Measurements from ENCODE around the gene SLC24A4. TPM values are rescaled to one million over a fixed set of nuclear protein-coding genes. Genes with fewer than 3 reads are reported as not detected.

The SLC24A4 gene
- total RNA-seq, 1 donor from 2014 or later = not detected

DNA sequence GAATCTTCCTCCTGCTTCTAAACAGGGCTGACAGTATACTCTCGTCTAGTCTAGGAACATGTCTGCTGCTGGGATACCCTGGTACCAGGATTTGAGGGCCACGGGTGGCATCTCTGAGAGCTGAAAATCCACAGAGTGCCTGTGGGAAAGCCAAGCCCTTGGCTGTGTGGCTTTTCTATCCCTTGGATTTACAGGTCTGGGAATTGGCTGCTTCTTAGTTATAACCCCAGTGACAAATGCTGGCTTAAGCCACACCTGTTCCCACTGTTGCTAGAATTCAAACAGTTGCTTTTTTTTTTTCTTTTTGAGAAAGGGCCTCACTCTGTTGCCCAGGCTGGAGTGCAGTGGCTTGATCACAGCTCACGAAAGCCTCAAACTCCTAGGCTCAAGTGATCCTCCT lies 176.3 kb downstream of the SLC24A4 start:
- H3K4me3 ChIP-seq (ENCODE audit: low read depth, low read length) = no peak overlapping the region

DNA sequence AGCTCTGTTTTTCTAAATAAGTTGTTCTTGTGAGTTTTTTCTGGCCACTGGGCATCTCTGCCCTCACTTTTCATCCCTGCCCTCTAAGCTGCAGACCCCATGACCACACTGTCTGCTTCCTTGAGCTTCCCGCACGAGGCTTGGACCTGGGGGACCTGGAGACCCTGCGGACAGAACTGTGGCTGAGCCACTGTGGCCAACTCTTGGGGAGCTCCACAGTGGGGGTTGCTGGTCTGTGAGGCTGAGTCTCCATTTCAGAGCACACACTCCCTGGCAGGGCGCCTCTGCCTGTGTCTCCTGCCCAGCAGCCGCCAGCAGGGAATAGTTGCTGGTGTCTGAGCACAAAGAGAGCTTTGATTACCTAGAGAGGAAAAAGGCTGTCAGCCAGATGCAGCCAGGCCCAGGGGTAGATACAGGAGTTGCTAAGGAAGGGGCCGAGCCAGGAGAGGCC lies 177.6 kb downstream of the SLC24A4 start:
- Histone ChIP-seq H3K36me3 (ENCODE audit: control insufficient read depth, insufficient read depth, low read length) (no peaks in the 10 kb centered on the region), H3K4me3 (ENCODE audit: low read depth, low read length) (no peak overlapping the region), H3K27me3 (ENCODE audit: control insufficient read depth, insufficient read depth, low read length) (no peaks in the 10 kb centered on the region)
- TF ChIP-seq, protein P1, sequence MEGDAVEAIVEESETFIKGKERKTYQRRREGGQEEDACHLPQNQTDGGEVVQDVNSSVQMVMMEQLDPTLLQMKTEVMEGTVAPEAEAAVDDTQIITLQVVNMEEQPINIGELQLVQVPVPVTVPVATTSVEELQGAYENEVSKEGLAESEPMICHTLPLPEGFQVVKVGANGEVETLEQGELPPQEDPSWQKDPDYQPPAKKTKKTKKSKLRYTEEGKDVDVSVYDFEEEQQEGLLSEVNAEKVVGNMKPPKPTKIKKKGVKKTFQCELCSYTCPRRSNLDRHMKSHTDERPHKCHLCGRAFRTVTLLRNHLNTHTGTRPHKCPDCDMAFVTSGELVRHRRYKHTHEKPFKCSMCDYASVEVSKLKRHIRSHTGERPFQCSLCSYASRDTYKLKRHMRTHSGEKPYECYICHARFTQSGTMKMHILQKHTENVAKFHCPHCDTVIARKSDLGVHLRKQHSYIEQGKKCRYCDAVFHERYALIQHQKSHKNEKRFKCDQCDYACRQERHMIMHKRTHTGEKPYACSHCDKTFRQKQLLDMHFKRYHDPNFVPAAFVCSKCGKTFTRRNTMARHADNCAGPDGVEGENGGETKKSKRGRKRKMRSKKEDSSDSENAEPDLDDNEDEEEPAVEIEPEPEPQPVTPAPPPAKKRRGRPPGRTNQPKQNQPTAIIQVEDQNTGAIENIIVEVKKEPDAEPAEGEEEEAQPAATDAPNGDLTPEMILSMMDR (IDR thresholded peaks at IDR 0.05; ENCODE audit: insufficient read depth, low read length, poor library complexity, severe bottlenecking) = no peak
- no peak for DNase-seq (ENCODE audit: low read depth)

More for the DNA sequence above, 176.3 kb downstream of the SLC24A4 start:
- DNase-seq (ENCODE audit: low read depth) = no peak
- Histone ChIP-seq H3K27me3 (ENCODE audit: control insufficient read depth, insufficient read depth, low read length) (no peaks in the 10 kb centered on the region), H3K36me3 (ENCODE audit: control insufficient read depth, insufficient read depth, low read length) (no peaks in the 10 kb centered on the region)
- TF ChIP-seq, protein P1 (IDR thresholded peaks at IDR 0.05; ENCODE audit: insufficient read depth, low read length, poor library complexity, severe bottlenecking) = no peak

DNA sequence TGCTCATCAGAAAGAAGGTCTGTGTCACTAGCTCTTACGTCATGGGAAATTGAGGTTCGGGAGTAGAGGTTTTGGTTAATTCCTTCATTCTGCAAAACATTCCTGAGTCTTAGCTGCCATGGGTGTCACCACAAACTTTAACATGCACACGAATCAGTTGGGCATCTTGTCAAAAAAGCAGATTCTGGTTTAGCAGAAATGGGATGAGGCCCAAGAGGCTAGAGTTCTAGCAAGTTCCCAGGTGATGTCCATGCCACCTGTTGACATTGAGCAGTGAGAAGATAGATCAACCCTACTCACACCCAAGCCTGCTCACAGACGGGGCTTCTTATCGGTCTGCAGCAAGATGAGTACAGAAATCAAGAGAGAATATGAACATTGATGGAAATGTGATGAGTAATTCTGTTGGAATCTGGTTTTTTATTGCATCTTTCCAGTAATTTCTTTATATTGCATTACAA lies 179.0 kb downstream of the SLC24A4 start:
- no peaks in the 10 kb centered on the region for H3K27me3 ChIP-seq (ENCODE audit: control insufficient read depth, insufficient read depth, low read length)
- DNase-seq (ENCODE audit: low read depth) = no peak
- H3K4me3 ChIP-seq (ENCODE audit: low read depth, low read length) = no peak overlapping the region

DNA sequence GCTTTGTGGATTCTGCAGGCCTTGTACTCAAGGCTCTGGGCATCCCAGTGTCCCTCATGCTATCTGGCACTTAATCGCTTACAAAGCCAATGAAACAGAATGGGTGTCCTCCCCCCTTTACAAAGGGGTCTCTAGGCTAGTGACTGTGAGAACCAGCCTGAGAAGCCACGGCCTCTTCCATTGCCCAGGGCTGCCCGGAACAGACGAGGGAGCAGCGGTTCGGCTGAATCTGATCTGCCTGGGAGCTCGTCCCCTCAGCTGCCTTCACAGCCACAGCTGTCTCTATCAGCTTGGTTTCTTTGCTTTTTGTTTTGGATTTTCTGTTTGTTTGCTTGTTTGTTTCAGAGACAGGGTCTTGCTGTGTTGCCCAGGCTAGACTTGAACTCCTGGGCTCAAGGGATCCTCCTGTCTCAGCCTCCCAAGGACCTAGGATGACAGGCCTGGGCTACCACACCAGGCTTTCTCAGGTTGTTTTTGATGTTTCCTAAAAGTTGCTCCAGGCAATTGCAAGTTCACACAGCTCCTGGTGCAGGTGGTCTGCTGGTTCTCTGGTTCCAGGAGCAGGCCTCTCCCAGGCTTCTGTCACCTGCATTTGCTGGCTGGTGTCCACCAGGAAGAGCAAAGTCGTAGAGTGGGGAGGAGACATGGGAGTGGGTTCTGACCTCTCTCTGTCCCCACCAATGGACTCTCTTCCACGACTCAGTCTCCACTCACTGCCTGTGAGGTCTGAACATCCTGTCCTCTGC lies 179.7 kb downstream of the SLC24A4 start:
- no peak overlapping the region for H3K4me3 ChIP-seq (ENCODE audit: low read depth, low read length)
- TF ChIP-seq, protein P1 (IDR thresholded peaks at IDR 0.05; ENCODE audit: insufficient read depth, low read length, poor library complexity, severe bottlenecking) = no peak
- H3K27me3 ChIP-seq (ENCODE audit: control insufficient read depth, insufficient read depth, low read length) = no peaks in the 10 kb centered on the region
- no peaks in the 10 kb centered on the region for H3K36me3 ChIP-seq (ENCODE audit: control insufficient read depth, insufficient read depth, low read length)
- no peak for DNase-seq (ENCODE audit: low read depth)

More for the DNA sequence above, 179.0 kb downstream of the SLC24A4 start:
- no peaks in the 10 kb centered on the region for H3K36me3 ChIP-seq (ENCODE audit: control insufficient read depth, insufficient read depth, low read length)
- TF ChIP-seq, protein P1 (IDR thresholded peaks at IDR 0.05; ENCODE audit: insufficient read depth, low read length, poor library complexity, severe bottlenecking) = no peak

DNA sequence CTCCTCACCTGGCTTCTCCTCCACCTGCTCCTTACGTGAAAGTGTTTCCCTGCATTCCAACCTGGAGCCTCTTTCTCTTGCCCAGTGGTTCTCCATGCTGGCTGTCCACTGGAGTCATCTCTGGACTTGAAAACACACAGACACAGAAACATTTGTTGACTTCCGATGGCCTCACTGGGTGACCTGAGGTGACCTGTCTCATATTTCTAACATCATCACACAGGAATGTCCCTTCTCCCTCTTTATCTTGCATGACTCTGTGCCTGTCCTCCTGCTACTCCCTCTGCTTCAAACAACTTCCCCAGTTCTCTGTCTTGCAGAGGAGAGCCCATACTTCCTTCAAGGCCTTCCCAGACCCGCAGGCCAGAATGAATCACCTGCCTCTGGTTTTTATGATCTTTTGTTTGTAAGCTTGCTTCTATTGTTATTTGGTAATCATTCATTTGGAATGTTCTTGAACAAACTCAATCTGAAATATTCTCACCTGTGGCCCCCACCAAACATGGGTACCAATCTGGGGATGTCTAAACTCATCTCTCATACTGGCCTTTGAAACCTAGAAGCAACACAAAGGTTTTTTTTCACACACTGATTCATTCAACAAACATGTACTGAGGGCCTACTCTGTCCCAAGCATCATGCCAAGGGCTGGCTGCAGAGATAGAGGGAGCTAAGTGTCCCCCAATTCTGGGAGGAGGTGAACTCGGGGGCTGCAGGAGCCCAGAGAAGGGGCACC lies 181.0 kb downstream of the SLC24A4 start:
- H3K4me3 ChIP-seq (ENCODE audit: low read depth, low read length) = no peak overlapping the region
- peak; percentile 48 for DNase-seq (ENCODE audit: low read depth)
- TF ChIP-seq, protein P1 (IDR thresholded peaks at IDR 0.05; ENCODE audit: insufficient read depth, low read length, poor library complexity, severe bottlenecking) = no peak
- H3K27me3 ChIP-seq (ENCODE audit: control insufficient read depth, insufficient read depth, low read length) = no peaks in the 10 kb centered on the region
- H3K36me3 ChIP-seq (ENCODE audit: control insufficient read depth, insufficient read depth, low read length) = no peaks in the 10 kb centered on the region

All from kidney epithelial cell (primary cell).